HL-60 (cell line): Measurements from ENCODE around the gene TMPRSS12.

Experiments
- GABPA ChIP-seq: IDR thresholded peaks from 2 replicates; pipeline ENCODE4 v1.6.1; 2012; ENCODE audit warnings: low read depth
- POLR2AphosphoS5 ChIP-seq: IDR thresholded peaks from 2 replicates; pipeline ENCODE4 v1.6.1; 2012; ENCODE audit warnings: low read depth
- REST ChIP-seq: IDR thresholded peaks from 2 replicates; pipeline ENCODE4 v1.6.1; 2012; ENCODE audit warnings: low read depth; ENCODE audit not compliant: insufficient replicate concordance
- SPI1 ChIP-seq: IDR thresholded peaks from 2 replicates; pipeline ENCODE4 v1.6.1; 2012; ENCODE audit warnings: low read depth, mild to moderate bottlenecking, borderline replicate concordance
- TF ChIP-seq, protein P1 (sequence below): IDR thresholded peaks from one replicate; pipeline ENCODE4 v1.5.1; 2011; ENCODE audit warnings: low read length, control low read depth, inconsistent platforms; ENCODE audit not compliant: insufficient read depth

DNA sequence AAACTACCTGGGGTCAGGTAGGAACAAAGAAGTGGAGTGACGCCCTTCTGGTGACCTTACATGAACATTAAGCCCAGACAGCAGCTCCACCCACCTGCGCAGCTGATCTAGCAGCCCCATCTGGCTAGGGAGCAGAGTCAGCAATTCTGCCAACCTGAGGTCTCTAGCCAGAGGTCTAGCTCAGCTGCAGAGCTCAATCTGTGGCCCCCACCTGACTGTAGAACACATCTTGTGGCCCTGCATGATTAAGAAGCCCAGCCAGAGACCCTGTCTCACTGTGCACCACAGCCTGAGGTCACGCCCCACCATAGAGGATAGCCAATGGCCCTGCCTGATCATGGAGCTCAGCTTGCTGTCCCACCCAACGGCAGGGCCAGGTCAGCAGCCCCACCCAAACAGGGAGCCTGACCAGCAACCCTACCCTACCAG, 59.0 kb downstream of the TMPRSS12 start:
- TF ChIP-seq, protein P1, sequence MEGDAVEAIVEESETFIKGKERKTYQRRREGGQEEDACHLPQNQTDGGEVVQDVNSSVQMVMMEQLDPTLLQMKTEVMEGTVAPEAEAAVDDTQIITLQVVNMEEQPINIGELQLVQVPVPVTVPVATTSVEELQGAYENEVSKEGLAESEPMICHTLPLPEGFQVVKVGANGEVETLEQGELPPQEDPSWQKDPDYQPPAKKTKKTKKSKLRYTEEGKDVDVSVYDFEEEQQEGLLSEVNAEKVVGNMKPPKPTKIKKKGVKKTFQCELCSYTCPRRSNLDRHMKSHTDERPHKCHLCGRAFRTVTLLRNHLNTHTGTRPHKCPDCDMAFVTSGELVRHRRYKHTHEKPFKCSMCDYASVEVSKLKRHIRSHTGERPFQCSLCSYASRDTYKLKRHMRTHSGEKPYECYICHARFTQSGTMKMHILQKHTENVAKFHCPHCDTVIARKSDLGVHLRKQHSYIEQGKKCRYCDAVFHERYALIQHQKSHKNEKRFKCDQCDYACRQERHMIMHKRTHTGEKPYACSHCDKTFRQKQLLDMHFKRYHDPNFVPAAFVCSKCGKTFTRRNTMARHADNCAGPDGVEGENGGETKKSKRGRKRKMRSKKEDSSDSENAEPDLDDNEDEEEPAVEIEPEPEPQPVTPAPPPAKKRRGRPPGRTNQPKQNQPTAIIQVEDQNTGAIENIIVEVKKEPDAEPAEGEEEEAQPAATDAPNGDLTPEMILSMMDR, result no peak
- no peak for TF ChIP-seq REST
- no peak for TF ChIP-seq GABPA
- no peak for TF ChIP-seq POLR2AphosphoS5
- no peak for TF ChIP-seq SPI1
